Thyroid gland (tissue), 4 donors: ENCODE measurements around the gene HOXD8.

Experiments used
- CTCF ChIP-seq, 6 experiments: fragments of 200-600 bp in 3 of 6; fragments of 450-650 bp in 3 of 6; sonication (generic) in 3 of 6; IDR thresholded peaks; one replicate each; pipeline ENCODE4 v1.5.1; 2016 to 2019; ENCODE audit warnings: antibody characterized with exemption in 6 of 6, mild to moderate bottlenecking in 2 of 6, inconsistent platforms in 1 of 6, moderate library complexity in 1 of 6
- POLR2A ChIP-seq, 2 donors: fragments of 450-650 bp; IDR thresholded peaks; one replicate each; pipeline ENCODE4 v1.6.1; 2017; ENCODE audit warnings: antibody characterized with exemption in 2 of 2, mild to moderate bottlenecking in 2 of 2, moderate library complexity in 1 of 2

DNA sequence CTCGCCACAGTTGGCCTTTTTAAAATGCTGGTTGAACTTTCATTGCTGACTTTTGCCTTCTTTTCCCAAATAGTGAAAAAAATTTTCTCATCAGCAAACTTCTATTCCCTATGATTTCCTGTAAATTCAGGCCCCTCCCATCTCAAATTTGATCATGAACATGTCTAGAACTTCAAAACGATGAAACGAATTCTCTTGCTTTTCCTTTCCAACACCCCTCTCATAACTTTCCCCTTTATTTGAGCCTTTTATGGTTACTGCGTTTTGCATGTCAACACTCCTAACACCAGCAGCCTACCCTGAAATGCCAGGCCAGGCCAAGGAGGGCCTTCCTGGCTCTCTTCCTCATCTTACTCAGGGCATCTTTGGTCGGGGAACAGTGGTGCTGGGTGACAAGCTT is 38.6 kb upstream of the HOXD8 start:
- TF ChIP-seq POLR2A (IDR thresholded peaks at IDR 0.05) = no peak
- TF ChIP-seq CTCF (IDR thresholded peaks at IDR 0.05) = no peak
